CD4-positive, alpha-beta memory T cell (primary cell): ENCODE results near the gene UPF2. TPM values are rescaled to one million over a fixed set of nuclear protein-coding genes. Genes with fewer than 3 reads are reported as not detected.
"Not testable (repeated sequence)": the region's sequence is repeated elsewhere in the genome, so short reads cannot be mapped to it uniquely, and the experiment has no call there.

Experiments
- CTCF ChIA-PET: fragments of 350-600 bp; sonication (Branson Sonifier 250); formaldehyde crosslinking; loops from one replicate; lab custom pipeline; 2021; ENCODE audit warnings: inconsistent platforms; ENCODE audit not compliant: partially characterized antibody; lab: Charles Lee
- POLR2A ChIA-PET: fragments of 350-600 bp; sonication (Branson Sonifier 250); formaldehyde crosslinking; loops from one replicate; lab custom pipeline; 2021; ENCODE audit not compliant: partially characterized antibody; lab: Charles Lee
- DNase-seq, 5 donors: peaks; one replicate each; pipeline versions ENCODE4 v3.0.0 to v3.0.0-alpha.2; 2020 to 2022; ENCODE audit warnings: mixed read lengths in 1 of 5
- H3K27ac ChIP-seq: one replicate; pipeline ENCODE4 v1.7.0; 2013; ENCODE audit warnings: low read depth, low read length
- H3K27me3 ChIP-seq: 2 replicates; pipeline ENCODE4 v1.7.0; 2013; ENCODE audit warnings: mild to moderate bottlenecking, low read length, moderate library complexity; ENCODE audit not compliant: insufficient read depth
- H3K36me3 ChIP-seq: 2 replicates; pipeline ENCODE4 v1.7.0; 2013; ENCODE audit warnings: mild to moderate bottlenecking, low read length, moderate library complexity; ENCODE audit not compliant: insufficient read depth
- H3K4me1 ChIP-seq: 2 replicates; pipeline ENCODE4 v1.7.0; 2013; ENCODE audit warnings: mild to moderate bottlenecking, low read length, moderate library complexity; ENCODE audit not compliant: insufficient read depth
- H3K4me3 ChIP-seq, 2 donors: one replicate each; pipeline ENCODE4 v1.7.0; 2013; ENCODE audit warnings: low read length in 2 of 2, mild to moderate bottlenecking in 1 of 2
- H3K9me3 ChIP-seq, 2 donors: one replicate each; pipeline ENCODE4 v1.7.0; 2013; ENCODE audit warnings: low read length in 2 of 2, control low read depth in 1 of 2; ENCODE audit not compliant: control insufficient read depth in 1 of 2
- H3K27ac Mint-ChIP-seq, 7 donors: one replicate each; pipeline ENCODE4 v1.8.0; 2020 to 2021; ENCODE audit warnings: mixed read lengths in 7 of 7, mild to moderate bottlenecking in 6 of 7, inconsistent platforms in 3 of 7, moderate library complexity in 3 of 7
- H3K27me3 Mint-ChIP-seq, 2 donors: one replicate each; pipeline ENCODE4 v1.8.0; 2020 to 2021; ENCODE audit warnings: mixed read lengths in 2 of 2
- H3K36me3 Mint-ChIP-seq, 2 donors: one replicate each; pipeline ENCODE4 v1.8.0; 2020 to 2021; ENCODE audit warnings: mixed read lengths in 2 of 2, inconsistent platforms in 1 of 2, mild to moderate bottlenecking in 1 of 2
- H3K4me1 Mint-ChIP-seq, 4 donors: one replicate each; pipeline ENCODE4 v1.8.0; 2020 to 2021; ENCODE audit warnings: mixed read lengths in 4 of 4, mild to moderate bottlenecking in 1 of 4
- H3K4me3 Mint-ChIP-seq, 8 donors: one replicate each; pipeline ENCODE4 v1.8.0; 2020 to 2021; ENCODE audit warnings: mixed read lengths in 8 of 8, mild to moderate bottlenecking in 7 of 8, moderate library complexity in 6 of 8, inconsistent platforms in 3 of 8
- H3K9me3 Mint-ChIP-seq, 8 donors: one replicate each; pipeline ENCODE4 v1.8.0; 2020 to 2021; ENCODE audit warnings: mixed read lengths in 8 of 8, mild to moderate bottlenecking in 5 of 8, inconsistent platforms in 3 of 8, moderate library complexity in 1 of 8
- intact Hi-C: fragments of 100-400 bp; cut with micrococcal nuclease; formaldehyde crosslinking; loops from one replicate; pipeline ENCODE4 v1.15.1; 2023
- polyA plus RNA-seq, 2 donors: library from polyadenylated mRNA; unstranded; fragments of 300-500 nt; fragmentation: Illumina TruSeq; gene quantifications; one replicate each; pipeline ENCODE4 v1.2.3, GENCODE V29; 2021
- total RNA-seq, 2 experiments: library from RNA; stranded (reverse); gene quantifications; one replicate each; pipeline ENCODE4 v1.2.3, GENCODE V29; 2021

The UPF2 gene
- total and polyA plus RNA-seq, 4 experiments from 2014 or later, result 5.4 to 38.6 (median 28.1) TPM

- H3K4me3 ChIP-seq, result no peak overlapping the region
- Mint-ChIP-seq H3K36me3 (peaks cover 11 to 30% of the 10 kb centered on the region in 2 donors), H3K4me1 (peaks cover 20 to 47% (median 39%) of the 10 kb centered on the region in 4 donors), H3K9me3 (peaks cover 0 to 2% (median 0%) of the 10 kb centered on the region in 8 donors), H3K4me3 (peak overlapping the region; percentile 9 to 81 (median 66)), H3K27ac (peak overlapping the region; percentile 57 to 80 (median 66)), H3K27me3 (no peaks in the 10 kb centered on the region)
- no peak overlapping the region for H3K27ac ChIP-seq
- no peaks in the 10 kb centered on the region for H3K9me3 ChIP-seq
- H3K36me3 ChIP-seq, result no peaks in the 10 kb centered on the region
- ChIA-PET POLR2A (interaction anchor here (0.7 kb wide), 1 partner anchor 173 kb away, joined by 3 read pairs; the partner anchor contains the start of gene NUDT5), CTCF (interaction anchor here (0.6 kb wide), 1 partner anchor 42 kb away, joined by 3 read pairs; no protein-coding TSS in a partner anchor)
- DNase-seq, result peak in 2 of 5 donors; percentile 10 to 11
- intact Hi-C loops, result loop anchor here (5.0 kb wide), 1 partner anchor 45 kb away; the partner anchor contains the start of gene DHTKD1
- peaks cover 22% of the 10 kb centered on the region for H3K4me1 ChIP-seq
- H3K27me3 ChIP-seq, result no peaks in the 10 kb centered on the region
Observed at GRCh38 chr10:12022580-12023257, 19.9 kb downstream of the UPF2 start.

- intact Hi-C loops, result loop anchor here (5.0 kb wide), 1 partner anchor 47 kb away; the partner anchor contains the start of gene DHTKD1
- Histone ChIP-seq H3K4me1 (peaks cover 9% of the 10 kb centered on the region), H3K4me3 (no peak overlapping the region), H3K36me3 (no peaks in the 10 kb centered on the region), H3K27ac (no peak overlapping the region), H3K27me3 (no peaks in the 10 kb centered on the region), H3K9me3 (no peaks in the 10 kb centered on the region)
- ChIA-PET CTCF (no interaction called here), POLR2A (no interaction called here)
- Mint-ChIP-seq H3K4me3 (peak overlapping the region in 1 of 8 donors; percentile 3), H3K4me1 (peaks cover 17 to 34% (median 26%) of the 10 kb centered on the region in 4 donors), H3K36me3 (peaks cover 4 to 15% of the 10 kb centered on the region in 2 donors), H3K9me3 (no peaks in the 10 kb centered on the region), H3K27me3 (no peaks in the 10 kb centered on the region), H3K27ac (no peak overlapping the region)
- DNase-seq, result no peak
Observed at GRCh38 chr10:12020574-12020973, 22.0 kb downstream of the UPF2 start.

- DNase-seq, result no peak
- no peaks in the 10 kb centered on the region for H3K27me3 Mint-ChIP-seq
- H3K9me3 Mint-ChIP-seq, result no peaks in the 10 kb centered on the region
- peak overlapping the region in 1 of 7 donors; percentile 47 for H3K27ac Mint-ChIP-seq
- H3K9me3 ChIP-seq, result no peaks in the 10 kb centered on the region
- H3K4me3 Mint-ChIP-seq, result no peak overlapping the region
- no peak overlapping the region for H3K4me3 ChIP-seq
- no peaks in the 10 kb centered on the region for H3K36me3 ChIP-seq
- H3K36me3 Mint-ChIP-seq, result peaks cover 8 to 20% of the 10 kb centered on the region in 2 donors
- H3K4me1 ChIP-seq, result peaks cover 8% of the 10 kb centered on the region
- ChIA-PET POLR2A (interaction anchor here (0.5 kb wide), 1 partner anchor 220 kb away, joined by 3 read pairs; no protein-coding TSS in a partner anchor), CTCF (no interaction called here)
- H3K27ac ChIP-seq, result no peak overlapping the region
- intact Hi-C loops, result no loop called here
- no peaks in the 10 kb centered on the region for H3K27me3 ChIP-seq
- H3K4me1 Mint-ChIP-seq, result peaks cover 20 to 34% (median 28%) of the 10 kb centered on the region in 4 donors
Observed at GRCh38 chr10:12019283-12019971, 23.2 kb downstream of the UPF2 start.

GRCh38 chr10:12018438-12019282 is 23.9 kb downstream of the UPF2 start:
- Histone ChIP-seq H3K9me3 (no peaks in the 10 kb centered on the region), H3K4me3 (no peak overlapping the region), H3K27me3 (no peaks in the 10 kb centered on the region), H3K36me3 (peaks cover 4% of the 10 kb centered on the region), H3K27ac (no peak overlapping the region), H3K4me1 (peaks cover 8% of the 10 kb centered on the region)
- no peak for DNase-seq
- peak overlapping the region in 1 of 7 donors; percentile 37 for H3K27ac Mint-ChIP-seq
- ChIA-PET POLR2A (interaction anchor here (0.6 kb wide), 1 partner anchor 18 kb away, joined by 4 read pairs; no protein-coding TSS in a partner anchor), CTCF (no interaction called here)
- H3K4me3 Mint-ChIP-seq, result no peak overlapping the region
- H3K4me1 Mint-ChIP-seq, result peaks cover 17 to 29% (median 24%) of the 10 kb centered on the region in 4 donors
- H3K36me3 Mint-ChIP-seq, result peaks cover 13 to 20% of the 10 kb centered on the region in 2 donors
- H3K27me3 Mint-ChIP-seq, result no peaks in the 10 kb centered on the region
- no peaks in the 10 kb centered on the region for H3K9me3 Mint-ChIP-seq
- intact Hi-C loops, result no loop called here

GRCh38 chr10:12013926-12014325 is 28.7 kb downstream of the UPF2 start:
- H3K27me3 Mint-ChIP-seq, result no peaks in the 10 kb centered on the region
- Histone ChIP-seq H3K4me1 (no peaks in the 10 kb centered on the region), H3K36me3 (peaks cover 15% of the 10 kb centered on the region), H3K27ac (no peak overlapping the region), H3K9me3 (no peaks in the 10 kb centered on the region), H3K4me3 (no peak overlapping the region), H3K27me3 (no peaks in the 10 kb centered on the region)
- POLR2A ChIA-PET, result no interaction called here
- CTCF ChIA-PET, result no interaction called here
- no peak overlapping the region for H3K4me3 Mint-ChIP-seq
- H3K9me3 Mint-ChIP-seq, result peaks cover 0 to 8% (median 4%) of the 10 kb centered on the region in 8 donors
- no peak for DNase-seq
- H3K36me3 Mint-ChIP-seq, result peaks cover 33 to 35% of the 10 kb centered on the region in 2 donors
- H3K27ac Mint-ChIP-seq, result no peak overlapping the region
- H3K4me1 Mint-ChIP-seq, result peaks cover 11 to 16% (median 12%) of the 10 kb centered on the region in 4 donors
- intact Hi-C loops, result no loop called here

GRCh38 chr10:12013391-12013790 is 29.2 kb downstream of the UPF2 start:
- H3K27ac ChIP-seq, H3K9me3 Mint-ChIP-seq, CTCF ChIA-PET, H3K27ac Mint-ChIP-seq, H3K4me1 ChIP-seq, H3K4me3 Mint-ChIP-seq, H3K27me3 ChIP-seq, H3K4me3 ChIP-seq, H3K9me3 ChIP-seq, H3K27me3 Mint-ChIP-seq, DNase-seq, intact Hi-C loops: not testable (repeated sequence)
- POLR2A ChIA-PET, result interaction anchor here (0.7 kb wide), 1 partner anchor 39 kb away, joined by 3 read pairs; no protein-coding TSS in a partner anchor
- Mint-ChIP-seq H3K4me1 (peaks cover 9 to 14% (median 10%) of the 10 kb centered on the region in 4 donors), H3K36me3 (peaks cover 38 to 39% of the 10 kb centered on the region in 2 donors)
- peaks cover 19% of the 10 kb centered on the region for H3K36me3 ChIP-seq
